ENCODE data around the gene SLC5A9. TPM values are rescaled to one million over a fixed set of nuclear protein-coding genes. Genes with fewer than 3 reads are reported as not detected.

SLC5A9 gene
- total RNA-seq, 4 donors from 2014 or later, result 0.12 to 0.47 TPM; not detected in 2

- TF ChIP-seq CTCF (IDR thresholded peaks at IDR 0.05), result no peak
- DNase-seq (ENCODE audit: low spot score) (no peak), ATAC-seq (ENCODE audit: low FRiP score) (no peak)
These were observed 11.4 kb downstream of the SLC5A9 start for GRCh38 chr1:48233666-48234485.

- ATAC-seq (ENCODE audit: low FRiP score) (no peak), DNase-seq (ENCODE audit: low spot score) (no peak)
- TF ChIP-seq CTCF (IDR thresholded peaks at IDR 0.05), result no peak
These were observed 13.1 kb downstream of the SLC5A9 start for GRCh38 chr1:48235652-48236051.

- ATAC-seq (ENCODE audit: low FRiP score) (peak; percentile 59), DNase-seq (ENCODE audit: low spot score) (no peak)
- TF ChIP-seq CTCF (IDR thresholded peaks at IDR 0.05), result peak in 1 of 3 donors; percentile 32
These were observed 14.4 kb downstream of the SLC5A9 start for GRCh38 chr1:48236716-48237470.

DNA sequence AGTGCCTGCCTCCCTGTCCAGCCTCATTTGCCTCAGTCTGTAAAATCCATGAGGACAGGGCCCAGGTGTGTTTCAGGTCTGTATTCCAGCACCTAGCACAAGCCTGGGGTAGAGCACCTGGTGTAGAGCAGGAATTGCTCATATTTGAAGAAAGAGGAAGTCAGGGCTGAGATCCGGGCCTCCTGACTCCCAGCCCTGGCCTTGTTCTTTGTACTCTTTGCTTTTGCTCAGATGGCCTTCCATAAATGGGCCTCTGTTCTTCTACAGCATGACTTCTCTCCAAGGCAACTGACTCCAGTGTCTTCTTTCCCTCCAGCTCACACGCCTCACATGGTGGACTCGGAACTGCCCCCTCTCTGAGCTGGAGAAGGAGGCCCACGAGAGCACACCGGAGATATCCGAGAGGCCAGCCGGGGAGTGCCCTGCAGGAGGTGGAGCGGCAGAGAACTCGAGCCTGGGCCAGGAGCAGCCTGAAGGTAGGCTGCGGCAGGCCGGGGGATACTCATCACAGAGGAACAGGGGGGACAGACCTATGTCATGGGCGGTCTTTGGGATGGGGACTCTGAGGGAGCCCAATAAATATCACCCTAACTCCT is 19.7 kb downstream of the SLC5A9 start:
- ATAC-seq (ENCODE audit: low FRiP score) (no peak), DNase-seq (ENCODE audit: low spot score) (no peak)
- TF ChIP-seq CTCF (IDR thresholded peaks at IDR 0.05), result no peak

- DNase-seq (ENCODE audit: low spot score), result no peak
- ATAC-seq (ENCODE audit: low FRiP score), result no peak
- no peak for TF ChIP-seq CTCF (IDR thresholded peaks at IDR 0.05)
These were observed 22.6 kb downstream of the SLC5A9 start for GRCh38 chr1:48245106-48245505.

- TF ChIP-seq CTCF (IDR thresholded peaks at IDR 0.05), result no peak
- ATAC-seq (ENCODE audit: low FRiP score), result no peak
- no peak for DNase-seq (ENCODE audit: low spot score)
These were observed 24.2 kb downstream of the SLC5A9 start for GRCh38 chr1:48246727-48247126.
